Measurements from ENCODE around the gene CHD5. TPM values are rescaled to one million over a fixed set of nuclear protein-coding genes. Genes with fewer than 3 reads are reported as not detected.

Gene CHD5
- total RNA-seq, 1 experiment from 2014 or later: 0.39 TPM

- ChIA-PET CTCF (no interaction called here), POLR2A (no interaction called here)
- H3K4me1 Mint-ChIP-seq (ENCODE audit: low read depth, unreplicated experiment): peaks cover 4% of the 10 kb centered on the region
- no peak for TF ChIP-seq CTCF (IDR thresholded peaks at IDR 0.05; ENCODE audit: insufficient read depth in 1 of 2, low read depth in 1 of 2, low read length in 1 of 2, severe bottlenecking in 1 of 2, unreplicated experiment in 1 of 2)
- Histone ChIP-seq H3K9me3 (no peaks in the 10 kb centered on the region), H3K27me3 (replicated peaks; ENCODE audit: control insufficient read depth, insufficient read depth, low read length) (no peaks in the 10 kb centered on the region), H3K4me1 (no peaks in the 10 kb centered on the region), H3K36me3 (ENCODE audit: control insufficient read depth, insufficient read depth, low read length) (no peaks in the 10 kb centered on the region), H3K4me3 (ENCODE audit: low read depth, low read length) (no peak overlapping the region)
- no peak for DNase-seq
- intact Hi-C loops (cut with micrococcal nuclease; ENCODE audit: unreplicated experiment): loop anchor here (10.0 kb wide), 1 partner anchor 59 kb away; no protein-coding TSS in a partner anchor
- peaks cover 4% of the 10 kb centered on the region for H3K36me3 Mint-ChIP-seq (ENCODE audit: insufficient read depth, unreplicated experiment)
- BruUV-seq (replicated peaks): no TSS peak
- H3K9me3 Mint-ChIP-seq (ENCODE audit: unreplicated experiment): no peaks in the 10 kb centered on the region
- H3K27me3 Mint-ChIP-seq (ENCODE audit: insufficient read depth, unreplicated experiment): peaks cover 5% of the 10 kb centered on the region
- H3K4me3 Mint-ChIP-seq (ENCODE audit: unreplicated experiment): no peak overlapping the region
- H3K27ac Mint-ChIP-seq (ENCODE audit: unreplicated experiment): no peak overlapping the region
Measured at GRCh38 chr1:6163973-6164617, 16.0 kb downstream of the CHD5 start.

DNA sequence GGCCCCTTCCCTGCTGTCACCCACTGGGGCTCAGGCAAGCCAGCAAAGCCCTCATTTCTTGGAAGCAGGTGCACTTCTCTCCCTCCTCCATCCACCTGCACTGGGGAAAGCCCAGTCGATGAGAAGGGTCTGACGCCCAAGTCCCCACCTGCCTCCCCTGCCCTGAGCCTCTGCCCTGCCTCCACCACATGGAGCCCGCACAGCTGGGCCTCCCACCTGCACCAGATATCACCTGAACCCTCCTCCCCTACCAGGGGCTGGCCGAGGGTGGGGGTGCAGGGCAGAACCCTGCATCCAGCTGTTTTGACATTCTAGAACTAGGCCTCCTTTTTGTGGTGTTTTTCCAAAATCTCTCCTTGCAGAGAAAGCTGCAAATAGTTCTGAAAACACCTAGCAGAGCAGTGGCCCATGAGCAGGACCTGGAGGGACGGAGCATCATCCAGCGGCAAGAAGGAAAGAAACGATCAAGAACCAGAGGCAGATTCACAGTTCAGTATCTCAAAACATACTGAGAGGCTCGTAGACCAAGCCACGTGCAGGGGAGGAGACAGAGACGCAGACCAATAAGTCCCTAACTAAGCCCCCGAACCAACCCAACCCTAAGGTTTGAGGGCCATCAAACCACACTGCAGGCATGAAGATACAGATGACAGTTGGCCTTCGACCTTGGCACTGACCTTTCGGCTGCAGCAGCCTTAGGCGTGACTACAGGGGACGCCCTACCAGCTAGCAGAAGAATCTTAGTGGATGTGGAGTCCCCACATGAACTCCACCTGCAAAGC is 16.7 kb downstream of the CHD5 start:
- Histone ChIP-seq H3K9me3 (no peaks in the 10 kb centered on the region), H3K4me1 (0 out of 2 replicates have a peak, but pooled peaks cover 1% of the 10 kb centered on the region), H3K36me3 (ENCODE audit: control insufficient read depth, insufficient read depth, low read length) (no peaks in the 10 kb centered on the region), H3K27me3 (replicated peaks; ENCODE audit: control insufficient read depth, insufficient read depth, low read length) (no peaks in the 10 kb centered on the region), H3K4me3 (ENCODE audit: low read depth, low read length) (no peak overlapping the region)
- Mint-ChIP-seq H3K4me3 (ENCODE audit: unreplicated experiment) (no peak overlapping the region), H3K9me3 (ENCODE audit: unreplicated experiment) (no peaks in the 10 kb centered on the region), H3K27me3 (ENCODE audit: insufficient read depth, unreplicated experiment) (peaks cover 5% of the 10 kb centered on the region), H3K27ac (ENCODE audit: unreplicated experiment) (no peak overlapping the region), H3K36me3 (ENCODE audit: insufficient read depth, unreplicated experiment) (peaks cover 6% of the 10 kb centered on the region), H3K4me1 (ENCODE audit: low read depth, unreplicated experiment) (peaks cover 7% of the 10 kb centered on the region)
- POLR2A ChIA-PET: no interaction called here
- TF ChIP-seq CTCF (IDR thresholded peaks at IDR 0.05; ENCODE audit: insufficient read depth in 1 of 2, low read depth in 1 of 2, low read length in 1 of 2, severe bottlenecking in 1 of 2, unreplicated experiment in 1 of 2): no peak
- intact Hi-C loops (cut with micrococcal nuclease; ENCODE audit: unreplicated experiment): loop anchor here (10.0 kb wide), 1 partner anchor 59 kb away; no protein-coding TSS in a partner anchor
- CTCF ChIA-PET: no interaction called here
- no TSS peak for BruUV-seq (replicated peaks)
- no peak for DNase-seq

GRCh38 chr1:6162773-6163172 is 17.3 kb downstream of the CHD5 start:
- Mint-ChIP-seq H3K4me1 (ENCODE audit: low read depth, unreplicated experiment) (peaks cover 7% of the 10 kb centered on the region), H3K36me3 (ENCODE audit: insufficient read depth, unreplicated experiment) (peaks cover 6% of the 10 kb centered on the region), H3K27me3 (ENCODE audit: insufficient read depth, unreplicated experiment) (peaks cover 5% of the 10 kb centered on the region), H3K27ac (ENCODE audit: unreplicated experiment) (no peak overlapping the region), H3K4me3 (ENCODE audit: unreplicated experiment) (no peak overlapping the region), H3K9me3 (ENCODE audit: unreplicated experiment) (no peaks in the 10 kb centered on the region)
- no peak for DNase-seq
- no TSS peak for BruUV-seq (replicated peaks)
- CTCF ChIA-PET: interaction anchor here (1.3 kb wide), 1 partner anchor 82 kb away, joined by 3 read pairs; no protein-coding TSS in a partner anchor
- POLR2A ChIA-PET: no interaction called here
- intact Hi-C loops (cut with micrococcal nuclease; ENCODE audit: unreplicated experiment): loop anchor here (10.0 kb wide), 1 partner anchor 58 kb away; no protein-coding TSS in a partner anchor
- TF ChIP-seq CTCF (IDR thresholded peaks at IDR 0.05; ENCODE audit: insufficient read depth in 1 of 2, low read depth in 1 of 2, low read length in 1 of 2, severe bottlenecking in 1 of 2, unreplicated experiment in 1 of 2): no peak
- no peak overlapping the region for H3K4me3 ChIP-seq (ENCODE audit: low read depth, low read length)
- 0 out of 2 replicates have a peak, but pooled peaks cover 6% of the 10 kb centered on the region for H3K4me1 ChIP-seq
- no peaks in the 10 kb centered on the region for H3K9me3 ChIP-seq
- no peaks in the 10 kb centered on the region for H3K36me3 ChIP-seq (ENCODE audit: control insufficient read depth, insufficient read depth, low read length)
- H3K27me3 ChIP-seq (replicated peaks; ENCODE audit: control insufficient read depth, insufficient read depth, low read length): no peaks in the 10 kb centered on the region
